Measurements from ENCODE around the gene PRICKLE2.

- TF ChIP-seq CTCF (IDR thresholded peaks at IDR 0.05; ENCODE audit: insufficient read depth, low read depth, low read length) (no peak), EZH2 (IDR thresholded peaks at IDR 0.05; ENCODE audit: insufficient read depth, low read length) (no peak)
These were observed 75.4 kb downstream of the PRICKLE2 start for GRCh38 chr3:64149886-64150285.
